Stimulated activated CD8-positive, alpha-beta memory T cell treated with anti-CD3 and anti-CD28 coated beads, Interleukin-15, amount 100 ng/mL, for 24 hours (primary cell): ENCODE measurements around the gene TUBG1.
A peak's percentile ranks its signal among the peaks of the same experiment; 100 is the strongest.

Source experiments
- DNase-seq: peaks from one replicate; pipeline ENCODE4 v3.0.0-alpha.2; 2020; ENCODE audit warnings: low read depth

TUBG1 gene

DNA sequence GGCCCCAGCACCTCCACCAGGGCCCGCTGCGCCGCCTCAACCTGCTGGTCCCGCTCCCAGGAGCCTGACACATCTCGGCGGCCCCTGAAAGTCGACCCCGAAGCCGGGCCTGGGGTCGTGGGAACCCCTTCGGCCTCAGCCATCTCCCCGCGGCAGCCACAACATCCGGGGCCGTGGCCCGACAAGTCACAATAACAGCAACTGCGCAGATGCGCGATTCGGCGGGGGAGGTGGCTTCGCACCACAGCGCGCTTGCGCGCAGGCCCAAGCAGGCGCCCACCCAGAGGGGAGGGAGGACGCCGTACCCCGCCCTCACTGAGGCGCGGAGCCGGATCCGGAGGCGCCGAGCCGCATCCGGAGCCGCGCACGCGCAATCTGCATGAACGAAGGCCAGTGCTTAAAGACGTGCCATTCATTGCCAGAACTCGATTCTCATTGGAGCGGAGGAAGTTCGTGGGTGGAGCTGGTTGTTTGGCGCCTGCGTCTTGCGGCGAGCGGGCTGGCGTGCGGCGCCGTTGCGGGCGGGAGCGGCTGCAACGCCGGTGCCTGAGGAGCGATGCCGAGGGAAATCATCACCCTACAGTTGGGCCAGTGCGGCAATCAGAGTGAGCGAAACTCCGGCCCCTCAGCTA, at the start of gene TUBG1, which contains the start of gene RETREG3:
TSS of gene TUBG1 (plus strand) at position 502 of the 632 bp plus-strand sequence. CDS start at position 557, 55 bp downstream.
TSS of gene RETREG3 (minus strand) at position 193 of the 632 bp plus-strand sequence. CDS start at position 143, 50 bp downstream.
- peak; percentile 97 for DNase-seq

DNA sequence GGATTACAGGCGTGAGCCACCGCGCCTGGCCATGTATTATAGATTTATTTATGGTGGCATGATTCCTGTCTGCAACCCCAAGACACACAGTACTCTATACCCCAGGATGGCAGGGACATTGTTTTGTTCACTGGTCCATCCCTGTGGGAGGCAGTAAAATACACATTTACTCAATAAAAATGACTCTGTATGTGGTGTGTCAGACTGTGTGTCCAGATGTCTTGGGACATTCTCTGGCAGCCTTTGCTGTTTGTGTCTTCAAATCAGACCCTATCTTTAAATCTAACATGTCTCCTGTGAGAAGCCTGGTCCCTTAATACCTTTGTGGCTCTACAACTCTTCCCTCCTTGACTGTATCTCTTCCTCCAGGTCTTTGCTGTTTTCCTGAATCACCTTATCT, 49.2 kb upstream of the TUBG1 start:
- no peak for DNase-seq

DNA sequence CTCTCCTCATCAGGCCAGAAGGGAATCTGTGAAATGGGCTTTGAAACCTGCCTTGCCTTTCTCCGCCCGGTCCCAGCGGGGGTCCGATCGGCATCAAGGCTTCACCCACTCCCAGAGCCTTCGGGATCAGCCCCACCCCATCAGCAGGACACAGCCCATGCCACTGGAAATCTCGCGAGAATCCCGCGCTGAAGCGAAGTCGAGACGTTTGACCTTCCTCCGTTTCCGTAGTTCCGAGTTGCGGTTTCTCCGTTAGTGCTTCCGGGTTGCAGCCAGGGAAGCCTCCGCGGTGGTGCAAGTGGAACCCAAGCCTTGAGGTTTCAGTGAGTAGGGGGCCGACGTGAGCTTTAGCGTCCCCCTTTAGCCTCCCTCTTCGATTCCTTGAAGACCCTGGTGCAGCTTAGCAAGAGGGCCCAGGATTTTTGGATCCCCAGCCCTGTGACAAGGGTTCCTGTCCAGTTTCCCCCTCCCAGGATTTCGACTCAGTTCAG, 47.5 kb upstream of the TUBG1 start, which contains the start of gene COASY:
TSS of gene COASY (plus strand) at position 252 of the 491 bp plus-strand sequence. CDS start 475 bp downstream, outside the sequence.
- peak; percentile 80 for DNase-seq

DNA sequence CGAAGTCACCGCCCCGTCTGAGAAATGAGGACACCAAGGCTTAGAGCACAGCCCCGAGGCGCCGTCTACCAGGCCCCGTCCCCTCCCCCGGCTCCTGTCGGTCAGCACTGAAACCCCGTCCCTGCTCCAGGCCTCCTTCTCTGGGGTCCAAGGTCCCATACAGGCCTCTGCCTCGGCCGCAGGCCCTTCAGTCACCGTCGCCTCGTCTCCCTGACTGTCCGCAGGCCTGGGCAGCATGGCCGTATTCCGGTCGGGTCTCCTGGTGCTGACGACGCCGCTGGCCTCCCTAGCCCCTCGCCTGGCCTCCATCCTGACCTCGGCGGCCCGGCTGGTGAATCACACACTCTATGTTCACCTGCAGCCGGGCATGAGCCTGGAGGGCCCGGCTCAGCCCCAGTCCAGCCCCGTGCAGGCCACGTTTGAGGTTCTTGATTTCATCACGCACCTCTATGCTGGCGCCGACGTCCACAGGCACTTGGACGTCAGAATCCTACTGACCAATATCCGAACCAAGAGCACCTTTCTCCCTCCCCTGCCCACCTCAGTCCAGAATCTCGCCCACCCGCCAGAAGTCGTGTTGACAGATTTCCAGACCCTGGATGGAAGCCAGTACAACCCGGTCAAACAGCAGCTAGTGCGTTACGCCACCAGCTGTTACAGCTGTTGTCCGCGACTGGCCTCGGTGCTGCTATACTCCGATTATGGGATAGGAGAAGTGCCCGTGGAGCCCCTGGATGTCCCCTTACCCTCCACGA, 46.9 kb upstream of the TUBG1 start:
- no peak for DNase-seq

DNA sequence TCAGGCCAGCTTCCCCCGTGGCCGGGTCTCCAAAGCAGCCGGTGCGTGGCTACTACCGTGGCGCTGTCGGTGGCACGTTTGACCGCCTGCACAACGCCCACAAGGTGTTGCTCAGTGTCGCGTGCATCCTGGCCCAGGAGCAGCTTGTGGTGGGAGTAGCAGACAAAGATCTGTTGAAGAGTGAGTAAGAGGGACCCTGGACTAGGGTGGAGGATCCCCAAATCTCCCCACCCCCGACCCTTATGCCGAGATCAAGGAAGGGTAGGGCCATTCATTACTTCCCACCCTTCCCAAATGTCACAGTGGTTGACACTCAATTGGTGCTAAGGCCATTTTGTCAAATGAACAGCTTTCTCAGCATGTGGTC, 46.4 kb upstream of the TUBG1 start:
- no peak for DNase-seq

DNA sequence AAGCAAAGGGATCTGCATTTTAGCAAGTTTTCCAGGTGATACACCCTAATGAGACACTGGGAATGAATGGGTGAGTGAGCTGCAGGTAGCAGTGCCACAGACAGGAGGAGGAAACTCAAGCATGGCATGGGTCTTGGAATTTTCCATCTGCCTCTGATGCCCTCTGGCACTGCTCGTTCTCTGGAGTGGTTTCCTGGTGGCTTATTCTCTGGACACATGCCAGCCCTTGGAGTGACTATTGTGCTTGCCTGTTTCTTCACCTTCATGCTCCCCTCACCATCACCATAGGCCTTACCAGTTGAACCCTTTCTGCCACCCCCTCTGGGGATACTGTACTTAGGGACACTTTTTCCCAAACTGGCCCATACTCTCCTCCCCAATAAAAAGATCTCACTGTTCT, 45.9 kb upstream of the TUBG1 start:
- DNase-seq = no peak

DNA sequence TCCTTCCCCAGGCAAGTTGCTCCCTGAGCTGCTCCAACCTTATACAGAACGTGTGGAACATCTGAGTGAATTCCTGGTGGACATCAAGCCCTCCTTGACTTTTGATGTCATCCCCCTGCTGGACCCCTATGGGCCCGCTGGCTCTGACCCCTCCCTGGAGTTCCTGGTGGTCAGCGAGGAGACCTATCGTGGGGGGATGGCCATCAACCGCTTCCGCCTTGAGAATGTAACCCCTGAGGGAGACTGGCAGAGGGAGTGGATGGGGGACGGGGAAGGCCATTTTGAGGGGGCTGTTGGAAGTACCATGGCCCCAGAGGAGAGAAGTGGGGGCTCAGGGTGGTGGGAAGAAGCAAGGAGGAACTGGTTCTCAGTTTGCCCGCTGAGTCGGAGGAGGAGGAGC, 45.5 kb upstream of the TUBG1 start:
- no peak for DNase-seq

DNA sequence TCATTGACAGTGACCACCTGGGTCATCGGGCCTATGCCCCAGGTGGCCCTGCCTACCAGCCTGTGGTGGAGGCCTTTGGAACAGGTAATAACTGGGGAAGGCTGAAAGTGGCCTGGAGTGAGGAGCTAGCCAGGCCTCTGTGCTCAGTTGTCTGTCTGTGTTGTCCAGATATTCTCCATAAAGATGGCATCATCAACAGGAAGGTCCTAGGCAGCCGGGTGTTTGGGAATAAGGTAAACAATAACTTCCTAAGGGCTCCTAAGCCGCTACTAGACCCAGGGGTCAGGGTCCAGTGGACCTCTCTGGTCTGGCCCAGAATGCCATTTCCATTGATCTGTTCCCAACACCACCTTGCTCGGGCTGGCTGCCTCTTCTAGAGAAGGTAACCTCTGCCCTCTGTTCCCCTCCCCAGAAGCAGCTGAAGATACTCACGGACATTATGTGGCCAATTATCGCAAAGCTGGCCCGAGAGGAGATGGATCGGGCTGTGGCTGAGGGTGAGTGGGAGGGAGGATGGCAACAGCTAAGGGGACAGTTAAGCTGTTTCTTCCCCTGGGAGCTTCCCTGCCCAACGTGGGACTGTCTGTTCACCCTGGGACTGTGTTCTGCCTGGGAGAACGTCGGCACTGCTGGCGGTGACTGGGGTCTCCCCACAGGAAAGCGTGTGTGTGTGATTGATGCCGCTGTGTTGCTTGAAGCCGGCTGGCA, 44.5 kb upstream of the TUBG1 start:
- no peak for DNase-seq

DNA sequence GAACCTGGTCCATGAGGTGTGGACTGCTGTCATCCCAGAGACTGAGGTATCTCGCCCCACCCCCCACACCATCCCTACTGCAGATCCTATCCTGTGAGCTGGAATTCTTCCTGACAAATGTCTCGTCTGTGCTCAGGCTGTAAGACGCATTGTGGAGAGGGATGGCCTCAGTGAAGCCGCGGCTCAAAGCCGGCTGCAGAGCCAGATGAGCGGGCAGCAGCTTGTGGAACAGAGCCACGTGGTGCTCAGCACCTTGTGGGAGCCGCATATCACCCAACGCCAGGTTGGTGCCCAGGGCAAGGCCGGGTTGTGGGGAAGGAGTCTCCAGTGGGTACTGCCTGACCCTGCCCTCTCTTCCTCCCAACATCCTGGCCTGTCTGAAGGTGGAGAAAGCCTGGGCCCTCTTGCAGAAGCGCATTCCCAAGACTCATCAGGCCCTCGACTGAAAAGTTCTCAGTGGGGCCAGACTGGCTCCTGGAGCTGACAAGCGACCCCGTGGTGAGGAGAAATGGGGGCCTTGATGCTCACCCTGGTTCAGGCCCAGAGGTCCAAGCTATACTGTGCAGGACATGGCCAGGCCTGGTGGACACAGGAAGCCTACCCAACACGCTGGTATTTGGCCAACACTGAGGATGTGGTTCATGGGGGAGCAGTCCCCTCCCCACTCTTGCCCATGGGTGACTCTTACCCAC, 43.8 kb upstream of the TUBG1 start:
- no peak for DNase-seq

DNA sequence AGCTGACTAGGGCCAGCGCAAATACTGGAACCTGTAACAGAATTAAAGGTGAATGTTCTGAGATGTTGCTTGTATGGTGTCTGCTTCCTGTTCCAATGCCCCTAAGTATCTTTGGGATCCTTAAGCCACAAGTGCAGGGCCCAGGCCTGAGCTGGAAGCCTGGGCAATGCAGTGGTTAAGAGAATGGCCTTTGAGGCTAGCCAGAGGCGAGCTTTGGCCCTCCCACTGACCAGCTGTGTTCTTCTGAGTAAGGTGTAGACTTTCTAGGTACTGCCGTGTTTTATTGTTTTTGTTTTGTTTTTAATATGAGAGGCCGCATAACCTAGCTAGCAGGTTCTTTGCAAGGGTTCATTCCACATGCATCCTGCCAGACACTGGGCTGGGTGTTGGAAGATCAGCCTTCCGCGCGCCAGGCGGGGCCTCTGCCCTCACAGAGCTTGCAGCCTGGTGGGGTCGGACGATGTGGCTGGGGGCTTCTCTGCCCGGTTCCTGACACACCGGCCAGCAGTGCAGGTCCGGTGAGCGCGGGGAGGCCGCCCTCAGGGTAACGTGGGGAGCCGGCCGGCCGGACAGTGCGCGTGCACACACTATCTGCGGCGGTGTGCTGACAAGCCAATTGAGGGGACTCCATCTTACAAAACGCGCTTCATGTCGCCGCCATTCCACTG, 43.1 kb upstream of the TUBG1 start:
- DNase-seq = no peak

DNA sequence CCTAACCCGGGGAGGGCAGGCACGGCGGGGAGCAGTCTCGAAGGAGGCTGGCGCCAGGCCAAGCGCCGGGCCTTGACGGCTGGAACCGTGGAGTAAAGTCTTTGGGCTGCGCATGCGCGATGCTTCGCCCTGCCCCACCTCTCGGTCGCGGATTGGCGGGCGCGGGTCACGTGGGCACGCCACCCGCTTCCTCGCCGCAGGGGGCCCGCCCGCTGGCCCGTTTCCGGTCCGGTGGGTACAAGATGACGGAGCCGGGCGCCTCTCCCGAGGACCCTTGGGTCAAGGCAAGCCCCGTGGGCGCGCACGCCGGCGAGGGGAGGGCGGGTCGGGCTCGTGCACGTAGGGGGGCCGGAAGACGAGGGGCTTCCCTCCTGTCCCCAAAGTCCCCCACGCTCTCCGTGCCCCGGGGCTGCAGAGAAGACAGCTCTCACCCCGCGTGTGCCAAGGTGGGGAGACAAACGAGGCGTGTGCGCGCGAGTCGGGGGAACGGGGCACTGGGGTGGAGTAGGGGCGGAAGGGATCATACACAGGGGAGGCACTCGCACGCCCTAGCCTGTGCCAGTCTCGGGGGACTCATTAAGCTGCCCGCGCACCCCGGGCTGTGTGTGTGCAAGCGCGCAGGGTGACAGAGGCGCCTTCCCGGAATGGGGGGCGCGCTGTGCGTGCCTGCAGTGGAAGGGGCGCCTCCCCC, 42.5 kb upstream of the TUBG1 start, which contains the start of gene MLX:
TSS of gene MLX (plus strand) at position 218 of the 691 bp plus-strand sequence. CDS start at position 243, 25 bp downstream.
- DNase-seq = peak; percentile 83

DNA sequence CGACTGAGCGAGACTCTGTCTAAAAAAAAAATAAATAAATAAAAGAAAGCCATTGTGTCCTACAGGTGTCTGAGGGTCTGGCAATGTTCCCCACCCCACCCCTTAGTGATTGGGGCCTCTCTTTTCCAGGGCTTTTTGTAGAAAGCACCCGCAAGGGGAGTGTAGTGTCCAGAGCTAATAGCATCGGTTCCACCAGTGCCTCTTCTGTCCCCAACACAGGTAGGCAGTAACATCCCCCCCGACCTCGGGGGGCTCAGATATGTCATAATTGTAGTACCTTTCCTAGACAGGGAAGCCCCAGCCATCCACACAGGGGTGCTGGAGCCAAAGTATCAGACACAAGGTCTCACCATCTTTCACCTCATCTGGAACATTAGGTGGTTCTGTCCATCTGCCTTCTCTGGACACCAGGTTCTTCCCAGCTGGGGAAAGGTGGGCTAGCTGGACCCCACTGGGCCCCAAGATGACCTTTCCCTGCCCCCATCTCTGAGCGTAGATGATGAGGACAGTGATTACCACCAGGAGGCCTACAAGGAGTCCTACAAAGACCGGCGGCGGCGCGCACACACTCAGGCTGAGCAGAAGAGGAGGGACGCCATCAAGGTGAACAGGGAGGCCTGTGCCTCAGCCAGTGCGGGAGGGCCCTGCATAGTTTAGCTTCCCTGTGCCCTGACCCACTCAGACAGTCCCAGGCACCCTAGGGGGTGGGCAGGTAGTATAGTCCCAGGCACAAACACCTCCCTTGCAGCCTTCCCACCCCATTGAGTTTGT, 41.0 kb upstream of the TUBG1 start:
- no peak for DNase-seq

DNA sequence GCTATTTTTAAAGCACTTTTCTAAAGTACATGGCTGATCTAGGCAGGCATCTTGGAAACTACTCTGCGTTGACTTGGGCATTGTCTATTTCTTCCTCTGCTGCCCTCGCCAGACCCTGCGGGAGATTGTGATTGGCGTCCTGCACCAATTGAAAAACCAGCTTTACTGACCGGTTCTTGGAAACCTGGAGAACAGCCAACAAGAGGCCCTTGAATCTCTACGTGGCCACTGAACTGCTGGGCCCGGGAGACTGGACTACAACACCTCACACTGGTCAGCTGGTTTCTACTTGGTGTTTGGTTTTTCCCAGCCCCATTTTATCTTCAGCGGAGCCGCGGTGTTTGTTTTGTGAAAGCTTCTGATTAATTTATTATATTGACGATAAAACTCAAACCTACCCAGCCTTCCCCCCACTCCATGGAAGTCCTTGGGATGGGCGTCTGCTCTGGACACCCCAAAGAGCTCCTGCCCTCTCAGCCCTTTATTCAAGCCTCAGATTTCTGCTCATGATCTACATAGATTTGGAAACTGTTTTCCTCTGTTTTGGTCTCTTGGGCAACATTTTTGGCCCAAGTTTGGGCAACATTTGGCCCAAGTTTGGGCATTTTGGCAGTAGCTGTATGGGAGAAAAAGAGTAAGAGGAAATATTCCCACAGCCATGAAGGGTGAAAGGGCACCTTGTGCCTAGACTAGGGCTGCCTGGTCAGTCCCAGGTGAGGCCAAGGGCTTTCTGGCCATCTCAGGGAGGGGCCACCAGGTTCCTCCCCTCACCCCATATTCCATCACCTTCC, 37.9 kb upstream of the TUBG1 start:
- no peak for DNase-seq

DNA sequence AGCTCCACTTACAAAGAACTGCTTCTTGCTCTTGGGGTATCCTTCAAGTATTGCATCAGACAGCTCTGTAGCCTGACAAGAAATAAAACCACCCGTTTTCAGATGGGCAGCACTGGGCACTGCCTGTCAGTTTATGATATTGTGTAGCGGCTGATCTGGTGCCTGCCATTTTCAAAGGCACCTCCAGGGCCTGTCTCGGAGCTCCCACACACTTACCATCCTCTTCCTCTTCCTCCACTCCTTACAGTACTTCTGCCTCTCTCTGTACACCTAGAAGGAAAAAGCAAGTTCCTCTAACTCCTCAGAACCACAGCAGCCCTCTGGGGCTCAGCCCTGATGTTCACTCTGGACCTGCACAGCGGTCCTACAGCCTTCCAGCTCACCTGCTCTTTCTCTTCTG, 36.4 kb upstream of the TUBG1 start:
- no peak for DNase-seq

DNA sequence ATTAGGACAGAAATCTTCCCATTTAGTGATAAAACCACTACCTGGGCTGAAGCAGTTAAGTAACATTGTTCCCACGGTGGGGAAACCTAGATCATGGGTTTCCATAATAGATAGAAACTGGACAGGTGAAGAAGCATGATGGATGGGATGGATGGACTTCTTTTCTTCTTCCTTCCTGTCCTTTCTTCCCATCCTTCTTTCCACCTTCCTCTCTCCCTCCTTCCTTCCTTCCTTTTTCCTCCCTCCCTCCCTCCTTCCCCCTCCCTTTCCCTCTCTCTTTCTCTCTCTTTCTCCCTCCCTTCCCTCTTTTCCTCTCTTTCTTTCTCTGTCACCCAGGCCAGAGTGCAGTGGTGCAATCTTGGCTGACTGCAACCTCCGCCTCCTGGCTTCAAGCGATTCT, 35.0 kb upstream of the TUBG1 start:
- DNase-seq = no peak

DNA sequence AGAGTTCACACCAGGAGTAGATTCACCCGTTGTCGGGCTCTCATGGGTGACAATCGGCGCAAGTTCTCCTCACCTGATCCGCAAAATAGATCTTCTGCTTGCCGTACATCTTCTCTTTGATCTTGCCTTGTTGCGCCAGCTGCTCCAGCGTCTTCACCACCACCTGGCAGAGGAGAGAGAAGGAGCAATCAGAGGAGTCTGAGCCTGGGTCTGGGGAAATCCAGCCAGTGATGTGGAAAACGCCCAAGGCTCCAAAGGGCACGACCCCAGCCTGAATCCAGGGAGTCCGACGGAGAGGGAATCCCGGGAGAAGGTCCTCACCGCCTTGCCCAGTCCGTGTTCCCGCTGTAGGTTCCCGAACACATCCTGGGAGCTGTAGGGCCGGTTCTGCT, 32.3 kb upstream of the TUBG1 start:
- no peak for DNase-seq

DNA sequence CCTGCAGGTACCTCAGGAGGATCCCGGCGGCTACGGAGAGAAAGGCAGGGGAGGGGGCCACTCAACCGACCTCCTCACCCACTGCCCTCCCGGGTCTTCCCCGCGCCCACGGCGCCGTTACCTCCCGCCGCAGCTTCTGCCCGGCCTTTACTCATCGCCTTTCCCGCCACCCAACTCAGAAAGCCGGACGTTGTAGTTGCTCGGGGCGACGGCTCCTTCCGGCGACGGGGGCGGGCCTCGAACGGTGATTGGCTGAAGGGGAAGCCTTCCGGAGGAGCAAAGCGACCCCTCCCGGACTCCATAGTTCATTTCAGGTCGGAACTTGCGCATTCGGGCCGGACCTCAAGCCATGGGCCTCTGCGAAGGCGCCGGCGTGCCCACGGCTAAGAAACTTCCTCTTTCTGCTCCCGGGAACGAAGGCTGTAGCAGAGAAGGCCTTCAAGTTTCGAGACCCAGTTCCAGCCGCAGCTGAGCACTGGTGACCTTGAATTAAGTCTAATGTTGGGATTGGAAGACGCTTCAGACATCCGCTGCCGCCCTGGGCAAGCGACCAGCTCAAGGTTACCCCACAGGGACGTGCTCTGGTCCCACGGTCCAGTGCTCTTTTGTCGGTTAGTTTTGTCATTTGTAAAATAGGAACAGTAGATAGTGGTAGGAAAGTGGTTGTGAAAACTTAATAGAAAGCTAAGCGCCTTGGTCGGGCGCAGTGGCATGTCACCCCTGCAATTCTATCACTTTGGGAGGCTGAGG, 31.8 kb upstream of the TUBG1 start, which contains the start of gene PSMC3IP:
TSS of gene PSMC3IP (minus strand) at position 198 of the 750 bp plus-strand sequence. CDS start at position 155, 43 bp downstream.
- DNase-seq = peak; percentile 86

DNA sequence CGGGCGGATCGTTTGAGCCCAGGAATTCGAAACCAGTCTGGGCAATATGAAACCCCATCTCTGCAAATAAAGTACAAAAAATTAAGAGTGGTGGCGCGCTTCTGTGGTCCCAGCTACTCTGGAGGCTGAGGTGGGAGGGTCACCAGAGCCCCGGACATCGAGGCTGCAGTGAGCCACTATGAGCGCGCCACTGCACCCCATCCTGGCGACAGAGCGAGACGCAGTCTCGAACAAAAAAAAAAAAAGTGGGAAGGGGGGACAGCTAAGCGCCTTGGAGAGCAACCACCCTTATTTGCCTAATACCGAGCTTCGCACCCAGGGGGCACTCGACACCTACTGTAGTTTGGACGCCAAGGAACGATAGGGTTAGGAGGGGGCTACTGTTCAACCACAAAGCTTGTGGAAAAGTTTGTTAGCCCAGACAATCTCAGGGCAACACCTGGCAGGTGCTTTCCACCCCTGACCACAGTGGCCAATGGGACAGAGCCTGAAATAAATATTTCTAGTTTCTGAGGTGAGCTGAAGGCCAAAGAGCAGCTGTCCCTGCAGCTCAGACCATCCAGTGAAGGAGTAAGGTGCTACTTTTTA, 31.1 kb upstream of the TUBG1 start:
- no peak for DNase-seq
